Measurements from ENCODE around the gene PDE9A. TPM values are rescaled to one million over a fixed set of nuclear protein-coding genes. Genes with fewer than 3 reads are reported as not detected.

Gene PDE9A
- total RNA-seq, 1 experiment from 2014 or later, result 31.9 TPM

DNA sequence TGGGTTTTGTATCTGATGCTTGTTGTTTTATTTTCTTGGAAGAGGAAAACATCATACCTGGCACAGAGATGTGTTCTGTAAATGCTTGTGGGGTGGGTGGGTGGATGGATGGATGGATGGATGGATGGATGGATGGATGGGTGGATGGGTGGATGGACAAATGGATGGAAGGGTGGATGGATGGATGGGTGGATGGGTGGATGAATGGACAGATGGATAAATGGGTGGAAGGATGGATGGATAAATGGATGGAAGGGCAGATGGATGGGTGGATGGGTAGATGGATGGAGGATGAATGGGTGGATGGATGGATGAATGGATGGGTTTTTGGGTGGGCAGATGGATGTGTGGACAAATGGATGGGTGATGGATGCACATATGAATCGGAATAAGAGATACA, 111.5 kb downstream of the PDE9A start:
- Histone ChIP-seq H3K4me1 (ENCODE audit: insufficient read depth, low read length) (no peaks in the 10 kb centered on the region), H3K56ac (ENCODE audit: insufficient read length, low read depth, low read length) (no peak overlapping the region), H3K23me2 (ENCODE audit: insufficient read length, low read depth, low read length, poor library complexity, severe bottlenecking) (no peaks in the 10 kb centered on the region), H2BK20ac (ENCODE audit: low read depth, low read length, poor library complexity, severe bottlenecking) (no peak overlapping the region), H3K4me2 (ENCODE audit: insufficient read depth, insufficient read length, low read length) (no peak overlapping the region), H3K9ac (ENCODE audit: extremely low read depth, insufficient read length, low read length) (no peak overlapping the region), H3T11ph (ENCODE audit: low read length) (no peak overlapping the region), H2BK15ac (ENCODE audit: low read depth, low read length) (no peak overlapping the region), H4K91ac (ENCODE audit: insufficient read length, low read depth, low read length) (no peak overlapping the region), H3K79me2 (ENCODE audit: insufficient read depth, low read length) (no peaks in the 10 kb centered on the region), H2AK5ac (ENCODE audit: insufficient read length, low read length) (no peak overlapping the region), H2BK120ac (ENCODE audit: low read depth, low read length, poor library complexity, severe bottlenecking) (no peak overlapping the region), H4K8ac (replicated peaks; ENCODE audit: insufficient read length, low read depth, low read length) (no peak overlapping the region), H4K5ac (ENCODE audit: insufficient read length, low read depth, low read length) (no peak overlapping the region), H2BK12ac (ENCODE audit: insufficient read length, low read depth, low read length) (no peak overlapping the region), H2BK5ac (ENCODE audit: insufficient read length, low read length) (no peak overlapping the region), H3K27ac (ENCODE audit: insufficient read length, low read depth, low read length) (no peak overlapping the region), H3K79me1 (ENCODE audit: insufficient read depth, low read depth, low read length, poor library complexity, severe bottlenecking) (no peaks in the 10 kb centered on the region), H2AFZ (ENCODE audit: low read length) (no peak overlapping the region), H3K4ac (ENCODE audit: low read depth, low read length) (no peak overlapping the region), H4K20me1 (ENCODE audit: control insufficient read depth, insufficient read depth, insufficient read length) (no peaks in the 10 kb centered on the region), H3K27me3 (ENCODE audit: insufficient read depth, low read length) (no peaks in the 10 kb centered on the region), H3K14ac (ENCODE audit: insufficient read depth, low read length) (no peak overlapping the region), H3K23ac (ENCODE audit: insufficient read length, low read depth, low read length) (no peak overlapping the region), H3K9me3 (ENCODE audit: control insufficient read depth, low read depth, low read length) (no peaks in the 10 kb centered on the region), H3K18ac (ENCODE audit: insufficient read length, low read depth, low read length) (no peak overlapping the region)
- peaks cover 48 to 90% (median 74%) of the 10 kb centered on the region in 3 experiments for H3K36me3 Mint-ChIP-seq (ENCODE audit: insufficient read depth in 1 of 3, low read depth in 3 of 3)
- no peak overlapping the region for H3K27ac Mint-ChIP-seq
- H3K9me3 Mint-ChIP-seq, result peaks cover 0 to 2% of the 10 kb centered on the region in 2 experiments; a peak in 2 of 5 replicates
- H3K27me3 Mint-ChIP-seq (ENCODE audit: low read depth), result no peaks in the 10 kb centered on the region; the same call in 1 of the 2 replicates
- H3K4me1 Mint-ChIP-seq, result no peaks in the 10 kb centered on the region
- TF ChIP-seq, protein P1, sequence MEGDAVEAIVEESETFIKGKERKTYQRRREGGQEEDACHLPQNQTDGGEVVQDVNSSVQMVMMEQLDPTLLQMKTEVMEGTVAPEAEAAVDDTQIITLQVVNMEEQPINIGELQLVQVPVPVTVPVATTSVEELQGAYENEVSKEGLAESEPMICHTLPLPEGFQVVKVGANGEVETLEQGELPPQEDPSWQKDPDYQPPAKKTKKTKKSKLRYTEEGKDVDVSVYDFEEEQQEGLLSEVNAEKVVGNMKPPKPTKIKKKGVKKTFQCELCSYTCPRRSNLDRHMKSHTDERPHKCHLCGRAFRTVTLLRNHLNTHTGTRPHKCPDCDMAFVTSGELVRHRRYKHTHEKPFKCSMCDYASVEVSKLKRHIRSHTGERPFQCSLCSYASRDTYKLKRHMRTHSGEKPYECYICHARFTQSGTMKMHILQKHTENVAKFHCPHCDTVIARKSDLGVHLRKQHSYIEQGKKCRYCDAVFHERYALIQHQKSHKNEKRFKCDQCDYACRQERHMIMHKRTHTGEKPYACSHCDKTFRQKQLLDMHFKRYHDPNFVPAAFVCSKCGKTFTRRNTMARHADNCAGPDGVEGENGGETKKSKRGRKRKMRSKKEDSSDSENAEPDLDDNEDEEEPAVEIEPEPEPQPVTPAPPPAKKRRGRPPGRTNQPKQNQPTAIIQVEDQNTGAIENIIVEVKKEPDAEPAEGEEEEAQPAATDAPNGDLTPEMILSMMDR (conservative IDR thresholded peaks at IDR 0.05), result no peak
- DNase-seq, result no peak
- WGBS (ENCODE audit: extremely low coverage, insufficient read length, low lambda C conversion rate), result no CpG with 5 or more reads among the region's 1 CpG
- H3K4me3 Mint-ChIP-seq, result no peak overlapping the region
